PC-9 (cell line): ENCODE data around the gene RREB1.

ENCODE experiments used
- CTCF ChIP-seq: fragments of 200-600 bp; sonication (generic); conservative IDR thresholded peaks from 2 replicates; pipeline ENCODE4 v1.6.1; 2017; ENCODE audit warnings: mixed run types, antibody characterized with exemption, mild to moderate bottlenecking, moderate library complexity
- EZH2 ChIP-seq: fragments of 200-600 bp; sonication (generic); IDR thresholded peaks from 2 replicates; pipeline ENCODE4 v1.8.0; 2017; ENCODE audit warnings: antibody characterized with exemption, low read depth

- TF ChIP-seq CTCF = no peak
- TF ChIP-seq EZH2 = no peak
Measured at GRCh38 chr6:7258231-7258763, 150.5 kb downstream of the RREB1 start.
